HG03558 (cell line): ENCODE results near the gene IQSEC1.

ENCODE experiments used
- ATAC-seq: cut with Tn5 transposase; IDR thresholded peaks from one replicate; pipeline ENCODE4 v1.9.1; 2021; ENCODE audit warnings: moderate number of reproducible peaks; ENCODE audit not compliant: unreplicated experiment; ENCODE audit errors: extremely low read depth

The IQSEC1 gene

DNA sequence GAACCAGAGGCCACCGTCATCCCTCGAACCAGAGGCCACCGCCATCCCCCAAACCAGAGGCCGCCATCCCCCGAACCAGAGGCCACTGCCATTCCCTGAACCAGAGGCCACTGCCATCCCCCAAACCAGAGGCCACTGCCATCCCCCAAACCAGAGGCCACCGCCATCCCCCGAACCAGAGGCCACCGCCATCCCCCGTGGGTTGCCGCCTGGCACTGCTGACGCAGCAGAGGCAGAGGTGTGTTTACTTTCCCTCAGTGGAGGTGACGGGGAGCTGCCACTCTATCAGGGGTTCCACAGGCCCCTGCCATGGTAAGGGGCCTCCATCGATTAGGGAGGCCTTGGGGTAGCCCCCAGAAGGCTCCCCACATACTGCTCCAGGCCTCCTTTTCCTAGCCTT is 1.5 kb downstream of the IQSEC1 start:
- ATAC-seq, result no peak

GRCh38 chr3:13070391-13071070 is 2.7 kb downstream of the IQSEC1 start:
- no peak for ATAC-seq

GRCh38 chr3:13069495-13069894 is 3.7 kb downstream of the IQSEC1 start:
- ATAC-seq, result no peak

- ATAC-seq, result no peak
Observed at GRCh38 chr3:13068269-13069010, 4.8 kb downstream of the IQSEC1 start.

DNA sequence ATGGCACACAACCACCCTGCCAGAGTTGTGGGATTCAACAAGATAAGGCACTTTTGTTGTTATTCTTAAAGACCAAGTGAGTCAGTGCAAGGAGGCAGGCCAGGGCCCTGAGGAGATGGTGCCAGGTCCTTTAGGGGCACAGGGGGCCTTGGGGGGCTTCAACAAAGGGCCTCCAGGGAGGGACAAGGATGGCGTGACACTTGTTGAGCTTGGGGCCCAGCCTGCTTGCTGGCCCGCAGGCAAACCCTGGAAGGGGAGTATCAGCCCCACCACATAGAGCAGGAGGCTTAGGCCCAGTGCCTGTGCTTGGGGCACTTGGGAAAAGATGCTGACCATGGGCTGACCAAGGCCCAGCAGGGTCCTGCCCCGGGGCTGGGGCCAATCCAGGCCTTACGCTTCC is 5.5 kb downstream of the IQSEC1 start:
- ATAC-seq, result no peak

DNA sequence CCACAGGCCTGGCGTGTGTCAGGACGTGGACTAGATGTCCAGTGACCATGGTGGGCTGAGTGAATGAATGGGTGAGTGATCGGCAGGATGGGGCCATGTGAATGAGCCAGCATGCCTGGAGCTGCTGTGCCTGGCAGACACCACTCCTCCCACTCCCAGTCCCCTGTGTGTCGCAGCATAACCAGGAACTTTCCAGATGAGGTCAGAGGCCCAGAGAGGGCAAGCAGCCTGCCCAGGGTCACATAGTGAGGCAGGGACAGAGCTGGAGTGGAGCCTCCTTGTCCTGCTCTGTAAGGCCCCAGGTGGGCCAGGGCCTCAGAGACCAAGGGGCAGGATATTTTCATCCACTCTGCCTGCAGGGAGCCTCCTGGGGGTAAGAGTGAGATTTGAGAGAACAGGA is 6.4 kb downstream of the IQSEC1 start:
- no peak for ATAC-seq

DNA sequence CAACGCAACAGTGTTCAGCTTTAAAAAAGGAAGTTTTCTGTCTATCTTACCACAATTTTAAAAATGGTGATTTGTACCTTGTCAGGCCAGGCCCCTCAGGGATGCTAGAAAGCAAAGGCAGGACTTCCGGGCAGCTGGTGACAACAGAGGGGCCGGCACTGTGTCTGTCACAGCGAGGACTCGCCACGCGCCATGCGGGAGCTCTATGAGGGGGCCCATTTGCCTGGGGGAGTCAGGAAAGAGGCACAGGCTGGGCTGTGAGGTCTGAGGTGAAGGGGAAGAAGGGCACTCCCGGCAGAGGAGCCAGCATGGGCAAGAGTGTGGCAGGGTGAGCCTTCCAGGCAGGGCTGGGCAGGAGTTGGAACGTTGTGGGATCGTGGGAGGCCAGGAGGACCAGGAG is 7.0 kb downstream of the IQSEC1 start:
- ATAC-seq, result no peak

GRCh38 chr3:13065727-13066126 is 7.5 kb downstream of the IQSEC1 start:
- no peak for ATAC-seq

DNA sequence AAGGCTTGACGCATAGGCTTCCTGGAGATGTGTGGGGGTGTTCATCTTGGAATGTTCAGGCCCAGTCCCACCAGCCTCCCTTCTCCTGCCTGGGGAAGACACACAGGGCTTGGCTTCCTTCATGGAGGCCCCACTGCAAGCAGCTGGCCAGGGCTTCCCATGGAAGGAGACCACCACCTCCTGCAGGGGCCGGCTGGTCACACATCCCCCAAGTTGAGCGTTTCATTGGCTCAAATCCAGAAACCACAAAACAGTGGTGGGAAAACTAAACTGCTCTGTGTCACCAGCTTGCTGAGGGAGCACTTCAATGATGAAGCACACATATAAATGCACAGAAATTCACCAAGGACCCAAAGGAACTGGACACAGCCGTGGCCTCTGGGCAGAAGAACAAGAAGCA is 8.3 kb downstream of the IQSEC1 start:
- ATAC-seq, result no peak

DNA sequence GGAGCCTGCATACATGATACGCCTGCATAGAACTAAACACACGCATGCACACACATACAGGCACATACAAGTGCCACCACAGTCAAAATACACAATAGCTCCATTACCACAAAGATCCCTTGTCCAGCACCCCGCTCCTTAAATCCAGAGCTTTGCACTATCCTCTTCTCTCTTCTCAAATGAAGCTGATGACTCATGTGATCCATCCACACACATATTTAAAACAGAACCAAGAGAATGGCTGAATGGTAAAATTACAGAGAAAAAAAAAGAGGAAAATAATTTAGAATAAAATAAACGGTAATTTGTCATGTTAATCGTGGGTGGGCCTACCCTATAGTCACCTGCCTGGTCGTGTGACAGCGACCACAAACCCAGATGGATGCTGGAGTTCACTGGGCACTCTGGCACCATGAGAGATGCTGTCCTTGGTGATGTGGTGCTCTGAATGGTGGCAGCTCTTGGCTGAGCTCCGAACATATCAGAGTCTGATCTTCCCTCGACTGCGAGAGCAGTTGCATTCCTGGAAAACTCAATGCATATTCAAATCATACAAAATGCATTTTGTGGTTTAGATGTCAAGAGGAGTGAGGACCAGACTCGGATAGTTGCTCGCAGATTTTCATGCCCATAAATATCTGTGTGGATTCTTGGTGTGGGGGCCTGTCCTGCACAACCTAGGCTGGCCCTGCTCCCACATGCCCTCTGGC is 8.9 kb downstream of the IQSEC1 start:
- ATAC-seq, result no peak

DNA sequence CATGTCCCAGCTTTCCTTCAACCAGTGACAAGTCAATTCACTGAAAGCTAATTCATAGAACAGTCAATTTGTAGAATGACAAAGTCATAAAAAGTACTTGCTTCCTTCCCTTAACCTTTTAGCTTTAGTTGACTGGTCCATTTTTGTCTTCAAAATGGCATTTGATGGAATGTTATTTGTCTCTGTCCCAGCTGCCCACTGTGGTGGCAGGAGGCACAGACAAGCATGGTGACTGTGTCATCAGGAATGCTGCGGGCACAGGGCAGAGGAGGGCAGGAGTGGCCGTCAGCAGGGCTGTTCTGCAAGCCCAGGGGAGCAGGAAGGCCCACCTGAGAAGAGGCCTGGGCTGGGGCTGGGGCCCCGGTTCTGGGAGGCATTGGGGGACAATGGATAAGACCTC is 10.0 kb downstream of the IQSEC1 start:
- no peak for ATAC-seq

DNA sequence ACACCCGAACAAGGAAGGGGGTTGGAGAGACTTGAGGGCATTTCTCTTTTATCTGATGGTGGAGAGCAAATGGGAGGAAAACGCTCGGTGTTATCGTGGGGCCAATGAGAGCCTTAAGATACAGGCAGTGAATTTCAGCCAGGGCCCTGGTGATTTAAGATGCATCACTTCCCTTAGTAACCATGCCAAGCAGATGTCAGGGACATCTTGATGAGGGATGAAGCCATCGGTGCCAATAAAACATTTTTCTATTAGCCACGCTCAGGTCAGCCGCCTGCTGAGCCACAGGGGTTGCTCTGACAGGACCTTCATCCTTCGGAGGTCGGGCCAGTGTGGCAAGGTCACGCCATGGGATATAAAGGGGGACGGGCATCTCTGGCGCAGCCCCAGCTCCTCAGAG is 10.6 kb downstream of the IQSEC1 start:
- ATAC-seq, result no peak

GRCh38 chr3:13060341-13060910 is 12.8 kb downstream of the IQSEC1 start:
- ATAC-seq, result no peak

DNA sequence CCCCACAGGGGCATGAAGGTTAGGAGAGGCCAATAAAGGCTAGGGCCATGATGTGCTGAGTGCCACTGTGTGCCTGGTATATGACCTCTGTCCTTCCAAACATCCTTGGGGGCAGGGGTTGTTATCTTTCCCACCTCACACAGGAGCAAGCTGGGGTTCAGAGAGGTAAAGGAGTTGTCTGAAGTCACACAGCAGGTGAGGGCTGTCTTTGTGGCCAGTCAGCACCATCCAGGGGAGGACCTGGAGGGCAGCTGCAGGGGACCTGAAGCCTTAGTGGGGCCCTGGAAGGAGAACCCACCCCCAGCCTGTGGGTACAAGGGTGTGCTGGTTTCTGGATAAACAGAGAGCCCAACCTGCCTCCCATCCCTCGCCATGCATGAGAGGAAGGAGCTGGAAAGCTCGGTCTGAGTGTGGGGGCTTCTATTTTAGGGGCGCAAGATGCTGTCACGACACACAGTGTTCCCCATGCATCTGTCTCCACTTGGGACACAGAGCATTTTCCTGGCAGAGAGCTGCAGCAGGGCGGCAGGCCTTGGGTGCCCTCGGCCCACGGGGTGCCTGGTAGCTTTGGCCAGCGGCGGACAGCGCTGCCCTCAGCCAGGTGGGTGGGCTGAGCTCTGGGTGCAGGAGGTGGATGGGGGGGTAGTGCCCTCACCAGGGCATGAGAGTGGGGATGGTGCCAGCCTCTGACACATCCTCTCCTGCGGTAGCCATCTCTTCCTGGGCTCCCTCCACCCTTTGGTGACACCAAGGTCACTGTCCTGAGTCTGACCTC is 14.7 kb downstream of the IQSEC1 start:
- no peak for ATAC-seq

GRCh38 chr3:13057282-13058040 is 15.8 kb downstream of the IQSEC1 start:
- no peak for ATAC-seq

GRCh38 chr3:13055634-13056033 is 17.6 kb downstream of the IQSEC1 start:
- ATAC-seq, result no peak

GRCh38 chr3:13054341-13055285 is 18.6 kb downstream of the IQSEC1 start:
- ATAC-seq, result no peak

DNA sequence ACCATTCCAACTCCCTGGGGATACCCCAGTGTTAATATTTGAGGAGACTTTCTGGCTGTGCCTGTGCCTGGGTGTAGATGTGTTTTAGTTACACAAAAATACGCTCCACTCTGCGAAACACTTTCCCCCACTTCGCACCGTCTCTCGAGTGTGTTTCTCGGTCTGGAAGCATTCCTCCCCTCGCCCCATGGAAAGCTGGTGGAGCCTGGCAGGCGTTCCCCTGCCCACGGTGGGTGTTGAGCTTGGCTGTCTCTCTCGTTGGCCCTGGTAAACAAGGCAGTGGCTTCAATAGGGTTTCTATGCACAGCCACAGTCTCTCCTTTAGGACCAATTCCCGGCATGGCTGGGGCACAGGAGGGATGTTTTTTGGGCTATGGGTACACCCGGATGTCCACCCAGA is 19.3 kb downstream of the IQSEC1 start:
- ATAC-seq, result no peak

DNA sequence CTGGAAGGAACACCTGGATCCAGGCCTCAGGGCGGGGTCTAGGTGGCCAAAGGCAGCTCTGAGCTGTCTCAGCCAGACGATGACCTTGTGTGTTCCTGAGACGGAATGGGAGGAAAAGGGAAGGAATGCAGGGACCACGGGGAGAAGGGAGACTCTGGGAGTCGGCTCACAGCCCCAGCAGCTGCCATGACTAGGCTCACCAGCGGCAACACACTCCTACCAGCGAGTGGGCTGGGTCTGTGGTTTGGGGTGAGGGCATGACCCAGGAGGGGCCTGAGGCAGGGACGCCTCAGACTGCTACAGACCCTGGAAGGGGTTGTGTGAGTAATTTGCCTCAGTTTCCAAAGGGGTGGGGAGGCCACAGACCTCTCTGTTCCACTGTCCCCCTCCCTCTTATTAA is 19.8 kb downstream of the IQSEC1 start:
- ATAC-seq, result no peak
